OCI-LY7 (cell line): ENCODE results near the gene ZBTB44. TPM values are rescaled to one million over a fixed set of nuclear protein-coding genes. Genes with fewer than 3 reads are reported as not detected.
A peak's percentile ranks its signal among the peaks of the same experiment; 100 is the strongest.

Source experiments
- BruUV-seq: library from RNA; stranded (reverse); fragments of 400-500 nt; replicated peaks from 2 replicates; lab custom pipeline; 2021; lab: Mats Ljungman, UMichigan
- CTCF ChIA-PET: fragments of 300-600 bp; sonication (Branson Sonifier 250); formaldehyde crosslinking; loops from one replicate; lab custom pipeline; 2022; ENCODE audit warnings: antibody characterized with exemption; ENCODE audit not compliant: unreplicated experiment; lab: Charles Lee
- POLR2A ChIA-PET: fragments of 300-600 bp; sonication (Branson Sonifier 250); formaldehyde crosslinking; loops from one replicate; lab custom pipeline; 2022; ENCODE audit warnings: antibody characterized with exemption; lab: Charles Lee
- DNase-seq: peaks from one replicate; pipeline ENCODE4 v3.0.0-alpha.2; 2015; ENCODE audit warnings: low spot score
- H2AFZ ChIP-seq: fragments of 200-600 bp; sonication (generic), shearing (Covaris generic); 2 replicates; pipeline ENCODE4 v1.6.1; 2014; ENCODE audit warnings: mild to moderate bottlenecking, antibody characterized with exemption, low read length, moderate library complexity
- H3K27ac ChIP-seq: fragments of 200-600 bp; sonication (generic); 2 replicates; pipeline ENCODE4 v1.5.1; 2014; ENCODE audit warnings: mixed run types, low read depth, mild to moderate bottlenecking, moderate library complexity, low read length, inconsistent platforms; ENCODE audit not compliant: poor library complexity, severe bottlenecking
- H3K36me3 ChIP-seq: fragments of 200-600 bp; sonication (generic); 2 replicates; pipeline ENCODE4 v1.6.1; 2014; ENCODE audit warnings: mild to moderate bottlenecking, antibody characterized with exemption, low read length, moderate library complexity, mixed read lengths; ENCODE audit not compliant: insufficient read depth
- H3K4me1 ChIP-seq: fragments of 200-600 bp; sonication (generic); 2 replicates; pipeline ENCODE4 v1.5.1; 2014; ENCODE audit warnings: mild to moderate bottlenecking, low read length; ENCODE audit not compliant: insufficient read depth, poor library complexity, severe bottlenecking
- H3K4me2 ChIP-seq: fragments of 200-600 bp; sonication (generic); 2 replicates; pipeline ENCODE4 v1.6.1; 2014; ENCODE audit warnings: mild to moderate bottlenecking, low read length
- H3K4me3 ChIP-seq: fragments of 200-600 bp; sonication (generic); 2 replicates; pipeline ENCODE4 v1.5.1; 2014; ENCODE audit warnings: mild to moderate bottlenecking, low read depth, low read length; ENCODE audit not compliant: poor library complexity, severe bottlenecking
- H3K79me2 ChIP-seq: fragments of 200-600 bp; sonication (generic); 2 replicates; pipeline ENCODE4 v1.6.1; 2016; ENCODE audit warnings: low read depth, mild to moderate bottlenecking, low read length, moderate library complexity, mixed read lengths; ENCODE audit not compliant: insufficient read depth
- H3K9me2 ChIP-seq: fragments of 200-600 bp; sonication (generic); 2 replicates; pipeline ENCODE4 v1.6.1; 2016; ENCODE audit warnings: mild to moderate bottlenecking, low read length, mixed read lengths; ENCODE audit not compliant: insufficient read depth
- H3K9me3 ChIP-seq: fragments of 200-600 bp; sonication (generic); 2 replicates; pipeline ENCODE4 v1.6.1; 2014; ENCODE audit warnings: mild to moderate bottlenecking, mixed run types, low read length, mixed read lengths
- H4K20me1 ChIP-seq: fragments of 200-600 bp; sonication (generic); 2 replicates; pipeline ENCODE4 v1.6.1; 2014; ENCODE audit warnings: mild to moderate bottlenecking, antibody characterized with exemption, low read length, moderate library complexity, mixed read lengths; ENCODE audit not compliant: insufficient read depth
- EZH2phosphoT487 ChIP-seq: fragments of 200-600 bp; sonication (generic); IDR thresholded peaks from 2 replicates; pipeline ENCODE4 v1.6.1; 2018; ENCODE audit warnings: low read depth, borderline replicate concordance, mild to moderate bottlenecking, mixed run types, antibody characterized with exemption, low read length, moderate library complexity, mixed read lengths
- intact Hi-C: fragments of 100-400 bp; cut with micrococcal nuclease; formaldehyde crosslinking; loops from one replicate; pipeline ENCODE4 v1.10.0; 2022; ENCODE audit not compliant: unreplicated experiment
- total RNA-seq, 2 experiments: library from RNA; depleted of rRNA in 1 of 2; stranded (reverse); fragments of >200 nt in 1 of 2; shearing (Covaris generic) in 1 of 2; gene quantifications; 2 replicates each; pipeline ENCODE4 v1.2.3, GENCODE V29; 2014 to 2022
- TF ChIP-seq, protein P1 (sequence below): fragments of 200-600 bp; sonication (generic); conservative IDR thresholded peaks from 2 replicates; pipeline ENCODE4 v1.5.1; 2014; ENCODE audit warnings: mild to moderate bottlenecking, antibody characterized with exemption, low read length, moderate library complexity, mixed read lengths

The ZBTB44 gene
- total RNA-seq, 2 experiments from 2014 or later, result 57.4 to 60.2 TPM

- peaks cover 57% of the 10 kb centered on the region for H3K36me3 ChIP-seq
- ChIA-PET POLR2A (interaction anchor here (0.6 to 1.7 kb wide), 6 partner anchors 9 to 17 kb away, joined by 3 to 14 read pairs (median 4); no protein-coding TSS in a partner anchor), CTCF (interaction anchor here (1.2 kb wide), 1 partner anchor 12 kb away, joined by 3 read pairs; no protein-coding TSS in a partner anchor)
- TF ChIP-seq, protein P1, sequence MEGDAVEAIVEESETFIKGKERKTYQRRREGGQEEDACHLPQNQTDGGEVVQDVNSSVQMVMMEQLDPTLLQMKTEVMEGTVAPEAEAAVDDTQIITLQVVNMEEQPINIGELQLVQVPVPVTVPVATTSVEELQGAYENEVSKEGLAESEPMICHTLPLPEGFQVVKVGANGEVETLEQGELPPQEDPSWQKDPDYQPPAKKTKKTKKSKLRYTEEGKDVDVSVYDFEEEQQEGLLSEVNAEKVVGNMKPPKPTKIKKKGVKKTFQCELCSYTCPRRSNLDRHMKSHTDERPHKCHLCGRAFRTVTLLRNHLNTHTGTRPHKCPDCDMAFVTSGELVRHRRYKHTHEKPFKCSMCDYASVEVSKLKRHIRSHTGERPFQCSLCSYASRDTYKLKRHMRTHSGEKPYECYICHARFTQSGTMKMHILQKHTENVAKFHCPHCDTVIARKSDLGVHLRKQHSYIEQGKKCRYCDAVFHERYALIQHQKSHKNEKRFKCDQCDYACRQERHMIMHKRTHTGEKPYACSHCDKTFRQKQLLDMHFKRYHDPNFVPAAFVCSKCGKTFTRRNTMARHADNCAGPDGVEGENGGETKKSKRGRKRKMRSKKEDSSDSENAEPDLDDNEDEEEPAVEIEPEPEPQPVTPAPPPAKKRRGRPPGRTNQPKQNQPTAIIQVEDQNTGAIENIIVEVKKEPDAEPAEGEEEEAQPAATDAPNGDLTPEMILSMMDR, result no peak
- TF ChIP-seq EZH2phosphoT487, result no peak
- H3K27ac ChIP-seq, result peak overlapping the region; percentile 58
- H3K9me2 ChIP-seq, result no peaks in the 10 kb centered on the region
- intact Hi-C loops, result no loop called here
- H3K4me3 ChIP-seq, result peak overlapping the region; percentile 29
- peaks cover 31% of the 10 kb centered on the region for H3K4me1 ChIP-seq
- no peak overlapping the region for H2AFZ ChIP-seq
- H4K20me1 ChIP-seq, result peaks cover 4% of the 10 kb centered on the region; the same call in 1 of the 2 replicates
- peaks cover 32% of the 10 kb centered on the region; the same call in 1 of the 2 replicates for H3K9me3 ChIP-seq
- BruUV-seq, result no TSS peak
- DNase-seq, result peak; percentile 27
- H3K4me2 ChIP-seq, result peak overlapping the region; percentile 54
- peaks cover 100% of the 10 kb centered on the region for H3K79me2 ChIP-seq
Observed at GRCh38 chr11:130300567-130300966, 14.2 kb downstream of the ZBTB44 start.

- Histone ChIP-seq H2AFZ (no peak overlapping the region), H3K27ac (peak overlapping the region; percentile 58), H4K20me1 (peaks cover 4% of the 10 kb centered on the region; the same call in 1 of the 2 replicates), H3K4me2 (peak overlapping the region; percentile 54), H3K9me3 (peaks cover 26% of the 10 kb centered on the region; the same call in 1 of the 2 replicates), H3K79me2 (peaks cover 100% of the 10 kb centered on the region), H3K9me2 (no peaks in the 10 kb centered on the region), H3K36me3 (peaks cover 51% of the 10 kb centered on the region), H3K4me1 (peaks cover 32% of the 10 kb centered on the region), H3K4me3 (peak overlapping the region; percentile 29)
- TF ChIP-seq EZH2phosphoT487, result no peak
- TF ChIP-seq, protein P1, result no peak
- POLR2A ChIA-PET, result interaction anchor here (1.4 to 1.7 kb wide), 2 partner anchors 9 to 17 kb away, joined by 3 to 14 read pairs; no protein-coding TSS in a partner anchor
- BruUV-seq, result no TSS peak
- intact Hi-C loops, result no loop called here
- CTCF ChIA-PET, result no interaction called here
- DNase-seq, result no peak
Observed at GRCh38 chr11:130299978-130300377, 14.7 kb downstream of the ZBTB44 start.

DNA sequence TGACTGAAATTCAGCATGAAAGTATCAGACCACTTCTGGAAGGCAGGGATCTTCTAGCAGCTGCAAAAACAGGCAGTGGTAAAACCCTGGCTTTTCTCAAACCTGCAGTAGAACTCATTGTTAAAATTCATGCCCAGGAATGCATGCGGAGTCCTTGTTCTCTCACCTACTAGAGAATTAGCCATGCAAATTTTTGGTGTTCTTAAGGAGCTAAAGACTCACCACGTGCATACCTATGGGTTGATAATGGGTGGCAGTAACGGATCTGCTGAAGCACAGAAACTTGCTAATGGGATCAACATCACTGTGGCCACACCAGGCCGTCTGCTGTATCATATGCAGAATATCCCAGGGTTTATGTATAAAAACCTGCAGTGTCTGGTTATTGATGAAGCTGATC is 19.1 kb downstream of the ZBTB44 start:
- Histone ChIP-seq H3K4me1 (peaks cover 20% of the 10 kb centered on the region), H3K27ac (no peak overlapping the region), H4K20me1 (peaks cover 4% of the 10 kb centered on the region; the same call in 1 of the 2 replicates), H3K79me2 (peaks cover 93% of the 10 kb centered on the region), H3K36me3 (peaks cover 32% of the 10 kb centered on the region), H3K9me3 (no peaks in the 10 kb centered on the region), H3K4me3 (no peak overlapping the region), H2AFZ (no peak overlapping the region), H3K4me2 (no peak overlapping the region; the same call in 1 of the 2 replicates), H3K9me2 (no peaks in the 10 kb centered on the region)
- ChIA-PET CTCF (no interaction called here), POLR2A (interaction anchor here (0.7 to 1.0 kb wide), 2 partner anchors 9 to 86 kb away, joined by 3 read pairs; no protein-coding TSS in a partner anchor)
- intact Hi-C loops, result no loop called here
- no peak for DNase-seq
- TF ChIP-seq, protein P1, result no peak
- TF ChIP-seq EZH2phosphoT487, result no peak
- BruUV-seq, result no TSS peak
